Measurements from ENCODE around the gene KIF13A.
"Not testable (repeated sequence)": the region's sequence is repeated elsewhere in the genome, so short reads cannot be mapped to it uniquely, and the experiment has no call there.

Gene KIF13A

DNA sequence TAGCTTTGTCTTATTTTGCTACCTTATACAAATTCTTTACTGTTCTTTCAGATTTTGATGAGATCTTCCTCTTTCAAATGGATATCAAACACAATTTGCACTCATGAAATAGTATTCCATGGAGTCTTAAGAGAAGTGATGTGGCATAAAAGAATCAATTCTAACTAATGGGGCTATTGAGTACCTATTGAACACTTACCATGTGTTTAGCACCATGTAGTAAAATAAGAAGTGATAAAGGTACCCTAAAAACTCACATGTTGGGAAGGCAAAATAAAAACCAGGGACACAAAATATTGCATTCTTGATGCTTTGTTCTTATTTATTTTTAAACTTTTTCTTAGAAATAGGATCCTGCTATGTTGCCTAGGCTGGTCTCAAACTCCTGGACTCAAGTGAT lies 56.2 kb downstream of the KIF13A start:
- no peak for DNase-seq

- DNase-seq = no peak
These were observed 57.0 kb downstream of the KIF13A start for GRCh38 chr6:17930321-17930993.

DNA sequence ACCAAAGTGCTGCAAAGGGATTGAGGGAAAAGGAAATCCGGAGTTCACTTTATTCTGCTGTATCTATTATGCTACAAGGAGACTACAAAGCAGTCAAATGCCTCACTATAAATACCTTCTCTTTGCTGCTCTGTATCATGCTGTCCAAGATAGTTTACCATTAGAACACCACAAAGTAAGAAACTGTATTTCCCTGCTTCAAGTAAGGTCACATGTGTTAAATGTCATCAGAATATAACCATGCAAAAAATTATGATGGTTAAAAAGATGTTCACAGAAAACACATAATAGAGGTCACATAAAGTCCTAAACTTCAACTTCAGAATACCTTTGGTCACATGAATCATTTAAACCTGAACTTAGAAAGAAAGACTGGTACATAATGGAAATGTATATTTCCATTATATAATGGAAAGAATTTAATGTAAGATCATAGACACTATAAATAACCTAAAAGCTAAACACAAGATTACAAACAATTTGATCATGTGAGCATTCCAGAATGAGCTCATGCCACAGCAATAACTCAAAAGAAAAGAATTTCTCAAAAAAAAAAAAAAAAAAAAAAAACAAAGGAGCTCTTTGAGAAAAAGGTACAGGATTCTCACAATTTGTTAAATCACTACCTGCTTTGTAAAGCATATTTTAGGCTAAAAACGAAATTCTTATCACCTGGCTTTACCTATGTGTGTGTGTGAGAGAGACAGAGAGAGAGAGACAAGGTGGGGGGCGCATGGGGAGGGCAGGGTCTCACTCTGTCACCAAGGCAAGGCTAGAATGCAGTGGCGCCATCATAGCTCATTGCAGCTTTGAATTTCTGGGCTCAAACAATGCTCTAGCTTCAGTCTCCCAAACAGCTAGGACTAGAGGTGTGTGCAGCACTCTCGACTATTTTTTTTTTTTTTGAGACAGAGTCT lies 58.7 kb downstream of the KIF13A start:
- no peak for DNase-seq

DNA sequence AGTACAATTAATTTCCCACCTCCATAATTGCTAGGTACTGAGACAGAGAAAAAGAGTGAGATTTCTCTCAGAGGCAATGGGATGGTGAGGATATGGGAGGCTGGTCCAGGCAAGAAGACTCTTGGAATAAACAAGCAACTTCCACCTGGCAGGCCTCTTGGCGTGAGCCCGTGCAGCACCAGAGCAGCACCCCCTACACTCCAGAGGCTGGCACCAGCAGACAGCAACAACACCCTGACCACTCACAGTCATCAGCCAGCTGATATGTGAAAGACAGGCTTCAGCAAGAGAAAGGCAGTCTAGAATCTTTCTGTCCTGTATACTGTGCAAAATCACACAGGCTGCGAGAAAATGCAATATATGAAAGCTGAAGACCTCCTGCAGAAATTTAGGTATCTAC lies 59.7 kb downstream of the KIF13A start:
- DNase-seq = no peak

- no peak for DNase-seq
These were observed 64.0 kb downstream of the KIF13A start for GRCh38 chr6:17923401-17923863.

DNA sequence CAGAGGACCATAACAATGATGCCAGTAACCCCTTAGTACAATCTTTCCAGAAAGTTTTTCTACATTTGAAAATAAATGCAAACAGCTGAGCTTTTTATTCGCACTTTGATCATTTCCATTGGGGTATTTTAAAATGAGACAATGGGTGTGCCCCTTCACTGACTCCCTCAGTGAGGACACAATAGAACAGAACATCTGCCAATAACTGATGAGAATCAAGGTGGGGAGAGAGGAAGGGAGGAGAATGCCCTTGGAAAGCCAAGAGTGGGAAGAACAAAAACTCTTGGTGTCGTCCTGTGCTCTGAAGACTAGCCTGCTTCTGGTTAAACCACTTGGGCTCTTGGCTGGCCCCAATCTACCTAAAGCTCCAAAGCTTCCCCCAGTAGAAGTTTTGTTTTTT lies 66.0 kb downstream of the KIF13A start:
- DNase-seq = no peak

GRCh38 chr6:17919496-17919895 lies 67.9 kb downstream of the KIF13A start:
- DNase-seq = no peak

DNA sequence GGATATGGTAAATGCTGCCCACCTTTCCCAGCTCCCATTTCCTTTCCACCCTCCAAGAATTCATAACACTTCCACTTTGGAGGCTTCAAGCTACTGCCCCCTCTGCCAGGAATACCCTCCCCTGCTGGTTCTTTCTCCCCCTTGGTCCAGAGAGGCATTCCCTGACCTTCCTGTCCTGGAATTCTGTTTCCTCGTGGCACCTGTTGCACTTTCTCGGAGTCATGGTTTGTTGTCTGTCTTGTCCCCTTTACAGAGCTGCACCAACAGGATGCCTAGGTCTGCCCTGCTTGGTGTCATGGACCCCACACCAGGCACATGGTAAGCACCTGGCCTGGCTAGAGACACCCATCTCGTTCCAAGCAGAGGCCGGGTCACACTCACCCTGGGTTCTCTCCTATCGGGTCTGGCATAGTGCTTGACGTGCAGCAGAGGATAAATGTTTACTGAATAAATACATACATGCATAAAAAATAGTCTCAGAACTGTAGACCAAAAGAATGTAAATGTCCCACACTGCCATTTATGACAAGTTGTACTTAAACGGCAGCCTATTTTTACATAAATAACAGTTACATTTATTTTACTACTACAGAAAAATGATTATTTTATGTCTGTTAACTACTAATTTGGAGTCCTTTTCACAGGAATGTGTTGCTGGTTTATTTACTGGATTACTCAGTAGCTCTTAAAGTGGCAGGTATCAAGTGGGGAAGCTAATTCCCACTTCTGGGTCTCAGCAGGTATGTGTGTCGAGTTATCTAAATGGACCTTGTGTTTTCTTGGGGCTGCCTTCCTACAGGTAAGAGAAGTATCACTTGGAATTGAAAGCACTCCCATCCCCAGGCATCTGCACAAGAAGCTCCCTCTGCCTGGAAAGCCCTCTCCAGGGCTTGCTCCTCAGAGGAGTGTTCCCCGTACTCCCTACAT lies 69.3 kb downstream of the KIF13A start:
- no peak for DNase-seq

DNA sequence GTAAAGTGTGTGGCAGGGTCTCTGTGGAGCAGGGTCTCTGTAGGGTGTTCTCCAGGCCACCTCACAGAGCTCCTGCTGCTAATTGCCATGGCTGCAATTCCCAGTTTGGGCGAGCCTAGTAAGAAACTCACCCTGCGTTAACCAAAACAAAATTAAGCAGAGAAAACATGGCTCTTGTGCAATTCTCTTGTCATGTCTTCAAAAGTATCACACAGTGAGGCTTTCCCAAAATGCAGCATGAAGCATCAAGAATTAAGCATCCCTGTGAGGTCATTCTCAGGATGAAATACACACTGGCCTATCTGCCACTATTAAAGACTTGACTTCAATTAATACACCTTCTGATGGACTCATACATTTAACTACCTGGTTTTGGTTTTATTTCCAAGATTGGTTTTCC lies 72.8 kb downstream of the KIF13A start:
- no peak for DNase-seq

GRCh38 chr6:17912521-17912920 lies 74.9 kb downstream of the KIF13A start:
- DNase-seq = no peak

DNA sequence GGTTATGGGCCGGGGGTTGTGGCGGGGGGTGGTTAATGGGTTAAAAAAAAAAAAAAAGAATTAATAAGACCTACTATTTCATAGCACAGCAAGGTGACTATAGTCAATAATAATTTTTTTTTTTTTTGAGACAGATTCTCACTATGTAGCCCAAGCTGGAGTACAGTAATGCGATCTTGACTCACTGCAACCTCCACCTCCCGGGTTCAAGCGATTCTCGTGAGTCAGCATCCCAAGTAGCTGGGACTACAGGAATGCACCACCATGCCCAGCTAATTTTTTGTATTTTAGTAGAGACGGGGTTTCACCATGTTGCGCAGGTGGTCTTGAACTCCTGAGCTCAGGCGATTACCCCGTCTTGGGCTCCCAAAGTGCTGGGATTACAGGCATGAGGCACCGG lies 75.8 kb downstream of the KIF13A start:
- DNase-seq = not testable (repeated sequence)

- DNase-seq = no peak
These were observed 77.2 kb downstream of the KIF13A start for GRCh38 chr6:17910189-17910588.

DNA sequence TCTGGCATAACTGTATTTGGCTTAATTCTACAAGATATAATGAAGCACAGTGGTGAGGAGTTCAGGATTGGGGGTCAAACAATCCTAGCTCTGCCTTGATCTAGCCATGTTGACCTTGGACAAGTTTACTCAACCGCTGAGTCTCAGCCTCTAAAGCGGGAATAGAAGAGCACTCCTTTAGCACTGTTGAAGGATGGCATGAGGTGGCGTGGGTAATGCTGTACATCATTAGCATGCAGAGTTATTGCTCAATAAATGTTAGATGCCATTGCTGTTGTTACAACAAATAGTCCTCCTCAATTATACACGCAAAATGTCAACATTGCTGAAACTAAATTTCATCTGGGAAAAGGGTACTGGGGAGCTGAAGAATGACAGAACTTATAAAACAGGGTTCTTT lies 78.6 kb downstream of the KIF13A start:
- DNase-seq = no peak

DNA sequence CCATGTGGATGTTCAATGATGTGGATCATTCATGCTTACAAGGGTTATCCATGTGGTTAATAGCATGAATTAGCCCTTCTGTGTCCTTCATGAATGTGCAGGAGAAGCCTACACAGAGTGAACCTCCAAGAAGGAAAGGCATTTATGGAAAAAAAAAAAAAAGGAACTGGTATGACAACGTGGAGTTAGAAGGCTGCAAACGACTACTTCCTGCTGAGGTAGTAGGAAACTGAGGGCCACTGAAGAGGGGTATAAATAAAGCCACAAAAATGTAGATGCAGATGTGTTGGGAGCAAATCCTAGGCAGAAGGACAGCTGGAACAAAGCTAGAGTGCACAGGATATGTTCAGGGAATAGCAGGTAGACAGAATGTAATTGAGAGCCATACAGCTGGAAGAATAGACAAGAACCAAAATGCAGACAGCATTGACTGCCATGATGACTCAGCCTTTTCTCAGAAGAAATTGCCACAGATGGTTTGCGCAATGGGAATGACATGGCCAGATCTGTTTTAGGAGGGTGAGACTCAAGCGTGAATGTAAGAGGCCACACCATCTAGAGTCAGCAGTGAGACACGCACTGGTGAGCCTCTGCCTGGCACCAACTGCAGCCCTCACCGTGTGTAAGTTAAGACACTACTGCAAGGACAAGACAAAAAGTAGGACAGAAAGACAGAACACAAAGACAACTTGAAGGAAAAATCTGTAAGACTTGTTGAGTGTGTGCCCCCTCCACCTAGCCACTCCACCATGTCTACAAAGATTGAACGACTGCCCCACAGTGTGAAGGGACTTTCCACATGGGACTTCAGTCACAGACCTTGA lies 79.8 kb downstream of the KIF13A start:
- peak in 4 of 14 donors; percentile 22 to 64 (median 37) for DNase-seq

GRCh38 chr6:17905611-17906592 lies 81.5 kb downstream of the KIF13A start:
- no peak for DNase-seq

- DNase-seq = no peak
These were observed 82.8 kb downstream of the KIF13A start for GRCh38 chr6:17904491-17905120.

DNA sequence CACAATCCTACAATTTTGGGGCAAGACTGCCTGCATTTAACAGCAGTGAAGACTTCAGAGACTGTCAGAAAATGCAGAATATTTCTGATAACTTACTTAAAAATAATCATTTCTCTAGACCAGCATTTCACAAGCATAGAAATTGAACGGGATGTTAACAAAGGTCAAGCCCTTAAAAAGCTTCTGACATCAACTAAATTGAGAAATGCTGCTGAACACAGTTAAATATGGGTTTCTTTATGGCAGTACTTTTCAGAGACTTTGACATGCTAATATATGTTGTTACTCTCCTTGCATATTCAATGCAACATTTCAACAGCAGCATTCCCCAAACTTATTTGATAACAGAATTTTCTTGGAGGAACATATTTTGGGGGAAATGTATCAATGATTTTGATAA lies 84.5 kb downstream of the KIF13A start:
- DNase-seq = no peak

DNA sequence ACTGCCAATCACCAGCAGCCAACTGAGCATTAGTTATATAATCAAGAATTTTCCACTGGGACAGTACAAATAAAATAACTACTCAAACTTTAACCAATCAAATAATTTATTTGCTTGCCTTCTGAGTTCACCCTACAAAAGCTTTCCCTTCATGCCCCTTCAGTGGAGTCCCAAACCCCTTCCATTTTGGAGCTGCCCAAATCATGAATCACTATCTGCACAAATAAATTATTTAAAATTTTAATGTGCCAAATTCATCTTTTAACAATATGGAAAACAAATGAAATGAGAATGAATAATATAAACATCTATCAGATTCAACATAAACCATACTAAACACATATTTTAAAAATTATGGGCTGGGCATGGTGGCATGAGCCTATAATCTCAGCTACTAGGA lies 85.9 kb downstream of the KIF13A start:
- no peak for DNase-seq

DNA sequence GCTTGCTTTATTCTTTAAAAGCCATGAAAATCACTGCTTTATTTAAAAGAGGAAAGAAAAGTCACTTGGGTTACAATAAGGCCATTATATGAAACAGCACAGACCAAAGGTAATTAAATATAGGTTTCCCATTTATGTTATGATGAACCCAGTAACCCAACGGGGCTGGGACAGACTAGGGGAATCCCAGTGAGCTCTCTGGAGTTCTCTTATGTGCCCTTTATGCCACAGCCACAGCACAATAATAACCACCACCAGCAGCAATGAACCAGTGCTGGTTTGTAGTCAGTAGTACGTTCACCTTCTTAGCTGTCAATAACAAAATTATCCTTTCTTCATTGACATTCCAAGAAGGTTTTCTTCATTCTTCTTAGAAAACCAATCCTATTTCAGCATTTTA lies 87.4 kb downstream of the KIF13A start:
- DNase-seq = no peak

- no peak for DNase-seq
These were observed 87.9 kb downstream of the KIF13A start for GRCh38 chr6:17899491-17899890.

Measured in C1 segment of cervical spinal cord (tissue), 14 donors.